DOHH2 (cell line): Measurements from ENCODE around the gene PRDM15.

ENCODE experiments used
- H3F3A ChIP-seq: fragments of 200-600 bp; sonication (generic), shearing (Covaris generic); 2 replicates; pipeline ENCODE4 v1.6.0; 2016; ENCODE audit warnings: antibody characterized with exemption, mild to moderate bottlenecking; ENCODE audit not compliant: control insufficient read depth, insufficient read depth
- H3K27ac ChIP-seq: fragments of 200-600 bp; sonication (generic); 2 replicates; pipeline ENCODE4 v1.5.1; 2014; ENCODE audit warnings: low read depth, mild to moderate bottlenecking, low read length, moderate library complexity
- H3K27me3 ChIP-seq: fragments of 200-600 bp; sonication (generic); 2 replicates; pipeline ENCODE4 v1.6.1; 2014; ENCODE audit warnings: mild to moderate bottlenecking, low read length, mixed read lengths; ENCODE audit not compliant: control insufficient read depth
- H3K36me3 ChIP-seq: fragments of 200-600 bp; sonication (generic); 2 replicates; pipeline ENCODE4 v1.6.1; 2014; ENCODE audit warnings: mild to moderate bottlenecking, low read length, moderate library complexity, mixed read lengths; ENCODE audit not compliant: control insufficient read depth
- H3K4me1 ChIP-seq: fragments of 200-600 bp; sonication (generic); 2 replicates; pipeline ENCODE4 v1.6.1; 2014; ENCODE audit warnings: mild to moderate bottlenecking, low read length, mixed read lengths; ENCODE audit not compliant: control insufficient read depth
- H3K4me2 ChIP-seq: fragments of 200-600 bp; sonication (generic); 2 replicates; pipeline ENCODE4 v1.6.0; 2014; ENCODE audit warnings: mild to moderate bottlenecking, low read length, moderate library complexity
- H3K4me3 ChIP-seq: fragments of 200-600 bp; sonication (generic); 2 replicates; pipeline ENCODE4 v1.5.1; 2014; ENCODE audit warnings: mild to moderate bottlenecking, low read length, mixed read lengths
- H3K79me2 ChIP-seq: fragments of 200-600 bp; sonication (generic); 2 replicates; pipeline ENCODE4 v1.6.1; 2014; ENCODE audit warnings: mild to moderate bottlenecking, low read length, mixed read lengths; ENCODE audit not compliant: control insufficient read depth
- H3K9me2 ChIP-seq: fragments of 200-600 bp; sonication (generic); replicated peaks from 2 replicates; pipeline ENCODE4 v1.6.1; 2014; ENCODE audit warnings: mild to moderate bottlenecking, low read length, mixed read lengths; ENCODE audit not compliant: control insufficient read depth
- H3K9me3 ChIP-seq: fragments of 200-600 bp; sonication (generic); 2 replicates; pipeline ENCODE4 v1.6.1; 2014; ENCODE audit warnings: antibody characterized with exemption, low read length, mixed read lengths; ENCODE audit not compliant: control insufficient read depth, insufficient read depth
- H4K20me1 ChIP-seq: fragments of 200-600 bp; sonication (generic); 2 replicates; pipeline ENCODE4 v1.6.0; 2014; ENCODE audit warnings: low read depth, mild to moderate bottlenecking, antibody characterized with exemption, low read length, moderate library complexity; ENCODE audit not compliant: control insufficient read depth, insufficient read depth
- EZH2phosphoT487 ChIP-seq: fragments of 200-600 bp; sonication (generic); IDR thresholded peaks from 2 replicates; pipeline ENCODE4 v1.6.1; 2017; ENCODE audit warnings: borderline replicate concordance, mild to moderate bottlenecking, antibody characterized with exemption, low read length, moderate library complexity, mixed read lengths
- TF ChIP-seq, protein P1 (sequence below): fragments of 200-600 bp; sonication (generic); IDR thresholded peaks from one replicate; pipeline ENCODE4 v1.5.1; 2014; ENCODE audit warnings: antibody characterized with exemption, mild to moderate bottlenecking, low read depth, low read length; ENCODE audit not compliant: poor library complexity, severe bottlenecking

PRDM15 gene, protein sequence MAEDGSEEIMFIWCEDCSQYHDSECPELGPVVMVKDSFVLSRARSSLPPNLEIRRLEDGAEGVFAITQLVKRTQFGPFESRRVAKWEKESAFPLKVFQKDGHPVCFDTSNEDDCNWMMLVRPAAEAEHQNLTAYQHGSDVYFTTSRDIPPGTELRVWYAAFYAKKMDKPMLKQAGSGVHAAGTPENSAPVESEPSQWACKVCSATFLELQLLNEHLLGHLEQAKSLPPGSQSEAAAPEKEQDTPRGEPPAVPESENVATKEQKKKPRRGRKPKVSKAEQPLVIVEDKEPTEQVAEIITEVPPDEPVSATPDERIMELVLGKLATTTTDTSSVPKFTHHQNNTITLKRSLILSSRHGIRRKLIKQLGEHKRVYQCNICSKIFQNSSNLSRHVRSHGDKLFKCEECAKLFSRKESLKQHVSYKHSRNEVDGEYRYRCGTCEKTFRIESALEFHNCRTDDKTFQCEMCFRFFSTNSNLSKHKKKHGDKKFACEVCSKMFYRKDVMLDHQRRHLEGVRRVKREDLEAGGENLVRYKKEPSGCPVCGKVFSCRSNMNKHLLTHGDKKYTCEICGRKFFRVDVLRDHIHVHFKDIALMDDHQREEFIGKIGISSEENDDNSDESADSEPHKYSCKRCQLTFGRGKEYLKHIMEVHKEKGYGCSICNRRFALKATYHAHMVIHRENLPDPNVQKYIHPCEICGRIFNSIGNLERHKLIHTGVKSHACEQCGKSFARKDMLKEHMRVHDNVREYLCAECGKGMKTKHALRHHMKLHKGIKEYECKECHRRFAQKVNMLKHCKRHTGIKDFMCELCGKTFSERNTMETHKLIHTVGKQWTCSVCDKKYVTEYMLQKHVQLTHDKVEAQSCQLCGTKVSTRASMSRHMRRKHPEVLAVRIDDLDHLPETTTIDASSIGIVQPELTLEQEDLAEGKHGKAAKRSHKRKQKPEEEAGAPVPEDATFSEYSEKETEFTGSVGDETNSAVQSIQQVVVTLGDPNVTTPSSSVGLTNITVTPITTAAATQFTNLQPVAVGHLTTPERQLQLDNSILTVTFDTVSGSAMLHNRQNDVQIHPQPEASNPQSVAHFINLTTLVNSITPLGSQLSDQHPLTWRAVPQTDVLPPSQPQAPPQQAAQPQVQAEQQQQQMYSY

DNA sequence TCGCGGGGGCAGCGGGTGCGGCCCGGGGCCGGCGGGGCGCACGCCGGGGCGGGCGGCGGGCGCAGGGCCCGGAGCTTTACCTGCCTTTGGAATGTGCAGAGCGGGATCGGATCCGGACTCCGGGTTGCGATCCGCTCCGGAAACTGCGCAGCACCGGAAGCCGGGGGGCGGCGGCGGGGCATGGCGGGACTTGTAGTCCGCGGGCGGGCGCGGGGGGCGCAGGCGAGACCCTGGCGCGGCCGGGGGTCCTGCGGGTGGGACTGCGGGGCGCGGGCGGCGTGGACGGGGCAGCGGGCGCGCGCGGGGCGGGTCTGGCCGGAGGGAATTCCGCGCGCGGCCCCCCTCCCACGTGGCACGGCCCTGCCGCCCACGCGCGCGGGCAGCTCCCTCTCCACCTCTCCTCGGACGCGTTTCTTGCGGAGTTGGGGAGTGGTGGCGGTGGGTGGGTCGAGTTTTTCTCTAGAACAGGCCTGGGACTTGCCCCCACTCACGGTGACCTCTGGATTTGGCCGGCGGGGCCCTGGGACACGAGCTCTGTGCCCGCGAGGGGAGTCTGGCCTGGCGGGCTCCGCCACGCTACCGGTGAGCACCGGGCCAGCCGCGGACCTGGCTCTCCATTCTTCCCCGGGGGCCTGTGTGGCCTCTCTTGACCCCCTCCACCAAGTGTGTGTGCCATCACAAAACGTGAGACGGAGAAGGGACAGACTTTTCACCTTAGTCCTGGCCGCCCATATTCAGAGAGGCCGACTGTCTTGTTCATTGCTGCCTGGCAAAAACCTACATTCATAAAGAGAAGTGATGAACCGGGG is at the start of gene PRDM15:
Gene PRDM15 (minus strand): TSS at position 155 of the 809 bp plus-strand sequence. CDS start 18,981 bp downstream, outside the sequence.
- Histone ChIP-seq H3K4me2 (peak within 1 kb of the TSS; percentile 89), H3K36me3 (peaks cover 8% of the 10 kb centered on the region; the same call in 1 of the 2 replicates), H3K79me2 (peaks cover 49% of the 10 kb centered on the region), H3F3A (peaks cover 45% of the 10 kb centered on the region), H3K27ac (peak within 1 kb of the TSS; percentile 92), H4K20me1 (no peaks in the 10 kb centered on the region), H3K9me3 (no peaks in the 10 kb centered on the region), H3K9me2 (no peaks in the 10 kb centered on the region), H3K4me1 (peaks cover 55% of the 10 kb centered on the region), H3K27me3 (no peaks in the 10 kb centered on the region), H3K4me3 (peak within 1 kb of the TSS; percentile 94)
- TF ChIP-seq, protein P1, sequence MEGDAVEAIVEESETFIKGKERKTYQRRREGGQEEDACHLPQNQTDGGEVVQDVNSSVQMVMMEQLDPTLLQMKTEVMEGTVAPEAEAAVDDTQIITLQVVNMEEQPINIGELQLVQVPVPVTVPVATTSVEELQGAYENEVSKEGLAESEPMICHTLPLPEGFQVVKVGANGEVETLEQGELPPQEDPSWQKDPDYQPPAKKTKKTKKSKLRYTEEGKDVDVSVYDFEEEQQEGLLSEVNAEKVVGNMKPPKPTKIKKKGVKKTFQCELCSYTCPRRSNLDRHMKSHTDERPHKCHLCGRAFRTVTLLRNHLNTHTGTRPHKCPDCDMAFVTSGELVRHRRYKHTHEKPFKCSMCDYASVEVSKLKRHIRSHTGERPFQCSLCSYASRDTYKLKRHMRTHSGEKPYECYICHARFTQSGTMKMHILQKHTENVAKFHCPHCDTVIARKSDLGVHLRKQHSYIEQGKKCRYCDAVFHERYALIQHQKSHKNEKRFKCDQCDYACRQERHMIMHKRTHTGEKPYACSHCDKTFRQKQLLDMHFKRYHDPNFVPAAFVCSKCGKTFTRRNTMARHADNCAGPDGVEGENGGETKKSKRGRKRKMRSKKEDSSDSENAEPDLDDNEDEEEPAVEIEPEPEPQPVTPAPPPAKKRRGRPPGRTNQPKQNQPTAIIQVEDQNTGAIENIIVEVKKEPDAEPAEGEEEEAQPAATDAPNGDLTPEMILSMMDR = no peak
- no peak for TF ChIP-seq EZH2phosphoT487

DNA sequence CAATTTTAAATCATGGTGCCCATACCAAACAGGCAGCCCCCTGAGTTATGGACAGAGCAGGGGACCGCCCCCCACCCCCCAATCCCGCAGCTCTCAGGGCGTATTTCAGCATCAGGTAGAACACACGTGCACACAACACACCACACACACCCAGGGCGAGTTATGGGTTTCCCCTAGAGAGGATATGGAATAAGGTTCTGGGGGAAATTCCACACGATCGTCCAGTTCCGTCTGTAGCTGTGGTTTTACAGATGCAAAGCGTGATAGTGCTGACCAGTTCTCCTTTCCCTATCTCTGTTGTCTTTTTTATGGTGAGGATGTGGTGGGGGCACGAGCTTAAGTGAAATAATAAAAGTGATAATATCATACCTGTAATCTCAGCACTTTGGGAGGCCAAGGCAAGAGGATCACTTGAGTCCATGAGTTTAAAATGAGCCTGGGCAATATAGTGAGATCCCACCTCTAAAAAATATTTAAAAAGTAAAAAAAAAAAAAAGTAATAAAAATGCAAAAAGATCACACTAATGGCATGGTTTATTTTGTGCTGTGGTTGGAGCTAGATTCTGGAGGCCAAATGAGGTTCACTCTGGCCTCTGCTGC is 49.6 kb upstream of the PRDM15 start:
- Histone ChIP-seq H3K27ac (peak overlapping the region; percentile 93), H3K27me3 (no peaks in the 10 kb centered on the region), H3F3A (peaks cover 29% of the 10 kb centered on the region), H3K4me1 (peaks cover 91% of the 10 kb centered on the region), H4K20me1 (no peaks in the 10 kb centered on the region), H3K4me3 (peak overlapping the region; percentile 79), H3K9me2 (no peaks in the 10 kb centered on the region), H3K79me2 (peaks cover 24% of the 10 kb centered on the region), H3K9me3 (no peaks in the 10 kb centered on the region), H3K36me3 (no peaks in the 10 kb centered on the region; the same call in 1 of the 2 replicates), H3K4me2 (peak overlapping the region; percentile 84)
- TF ChIP-seq EZH2phosphoT487 = no peak
- TF ChIP-seq, protein P1 = no peak

DNA sequence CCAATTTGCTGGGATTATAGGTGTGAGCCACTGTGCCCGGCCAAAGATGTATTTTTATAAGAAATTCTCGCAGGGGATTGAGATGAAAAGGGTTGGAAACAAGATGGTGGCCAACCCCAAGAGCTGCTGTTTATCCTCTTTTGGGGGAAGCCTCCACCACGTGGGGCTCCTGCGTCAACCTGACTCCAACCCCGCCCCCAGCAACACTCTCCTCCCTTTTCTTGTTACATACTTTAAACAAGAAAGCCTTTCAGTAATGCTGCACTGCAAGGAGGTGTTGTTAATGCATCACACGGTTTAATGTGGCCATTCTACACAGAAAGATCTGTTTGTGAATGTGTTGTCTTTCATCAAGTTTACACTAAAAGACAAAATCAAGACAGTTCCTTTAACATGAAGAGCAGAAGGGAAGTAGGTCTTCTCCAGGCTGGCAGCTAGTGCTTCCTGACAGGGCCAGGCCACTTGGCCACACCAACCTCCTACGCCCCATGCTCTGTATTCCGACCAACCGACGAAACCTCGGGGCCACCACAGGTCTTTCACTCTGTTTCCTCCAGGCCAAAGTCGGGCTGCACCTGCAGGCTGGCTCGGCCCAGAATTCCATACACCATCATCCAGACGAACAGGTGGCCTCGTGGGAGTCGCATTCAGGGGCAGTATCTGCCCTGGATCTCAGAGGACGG is 48.7 kb upstream of the PRDM15 start:
- H3K27ac ChIP-seq = peak overlapping the region; percentile 93
- H3F3A ChIP-seq = peaks cover 33% of the 10 kb centered on the region
- peaks cover 91% of the 10 kb centered on the region for H3K4me1 ChIP-seq
- H3K9me3 ChIP-seq = no peaks in the 10 kb centered on the region
- no peaks in the 10 kb centered on the region for H3K9me2 ChIP-seq
- H3K36me3 ChIP-seq = no peaks in the 10 kb centered on the region; the same call in 1 of the 2 replicates
- H3K4me2 ChIP-seq = peak overlapping the region; percentile 84
- no peaks in the 10 kb centered on the region for H4K20me1 ChIP-seq
- peaks cover 32% of the 10 kb centered on the region for H3K79me2 ChIP-seq
- H3K27me3 ChIP-seq = no peaks in the 10 kb centered on the region
- TF ChIP-seq, protein P1 = no peak
- TF ChIP-seq EZH2phosphoT487 = no peak
- peak overlapping the region; percentile 79 for H3K4me3 ChIP-seq
